HepG2 (cell line): Measurements from ENCODE around the gene IPO13. TPM values are rescaled to one million over a fixed set of nuclear protein-coding genes. Genes with fewer than 3 reads are reported as not detected.

ENCODE experiments used
- ATAC-seq: fragments of 200-7000 bp; cut with Tn5 transposase; 3 replicates; pipeline ENCODE4 v1.9.1; 2020; ENCODE audit warnings: mild to moderate bottlenecking, moderate library complexity
- BruUV-seq: library from RNA; stranded (reverse); fragments of 400-500 nt; replicated peaks from 2 replicates; lab custom pipeline; 2021; lab: Mats Ljungman, UMichigan
- CTCF ChIA-PET: fragments of 300-600 bp; formaldehyde crosslinking; extraction: SDS; loops from one replicate; lab custom pipeline; 2021; ENCODE audit warnings: low total read pairs, inconsistent platforms, low intra/inter-chr PET ratio; lab: Yijun Ruan, JAX
- POLR2A ChIA-PET: fragments of 350-600 bp; sonication (Branson Sonifier 250); formaldehyde crosslinking; loops from one replicate; lab custom pipeline; 2020; ENCODE audit warnings: antibody characterized with exemption, inconsistent platforms; lab: Yijun Ruan, JAX
- DNase-seq: peaks from one replicate; pipeline ENCODE4 v3.0.0-alpha.2; 2015; ENCODE audit warnings: low spot score
- FAIRE-seq: peaks from 3 replicates; lab custom pipeline; 2011; peaks lifted over from hg19 to GRCh38; lab: Jason Lieb, UNC
- H2AFZ ChIP-seq: one replicate; pipeline ENCODE4 v1.6.1; 2011; ENCODE audit warnings: low read length, inconsistent platforms
- H3K27ac ChIP-seq: fragments of 300-600 bp; 3 replicates; pipeline ENCODE4 v1.8.0; 2011; ENCODE audit warnings: mixed run types, mild to moderate bottlenecking, mixed read lengths, low read length, inconsistent platforms; ENCODE audit not compliant: insufficient read depth; ENCODE audit errors: extremely low read length
- H3K27me3 ChIP-seq, 2 experiments: fragments of 200-600 bp in 1 of 2; 2 replicates in 1 of 2; 3 replicates in 1 of 2; pipeline versions ENCODE4 v1.6.0 to v1.8.0; 2011; ENCODE audit warnings: low read length in 2 of 2, mild to moderate bottlenecking in 2 of 2, moderate library complexity in 2 of 2, inconsistent platforms in 1 of 2; ENCODE audit not compliant: insufficient read depth in 2 of 2, control insufficient read depth in 1 of 2
- H3K36me3 ChIP-seq, 2 experiments: fragments of 200-600 bp in 1 of 2; replicated peaks in 1 of 2; 2 replicates in 1 of 2; 3 replicates in 1 of 2; pipeline versions ENCODE4 v1.5.1 to v1.8.0; 2011; ENCODE audit warnings: low read length in 2 of 2, inconsistent platforms in 1 of 2; ENCODE audit not compliant: insufficient read depth in 2 of 2, control insufficient read depth in 1 of 2
- H3K4me1 ChIP-seq: 2 replicates; pipeline ENCODE4 v1.5.1; 2012; ENCODE audit warnings: low read length, inconsistent platforms; ENCODE audit not compliant: insufficient read depth
- H3K4me2 ChIP-seq: 2 replicates; pipeline ENCODE4 v1.6.0; 2011; ENCODE audit warnings: low read depth, low read length, inconsistent platforms
- H3K4me3 ChIP-seq, 3 experiments: fragments of 200-600 bp in 1 of 3; sonication (generic), shearing (Covaris generic) in 1 of 3; replicated peaks in 1 of 3; 2 replicates each; pipeline ENCODE4 v1.5.1; 2011 to 2016; ENCODE audit warnings: low read length in 3 of 3, inconsistent platforms in 2 of 3, low read depth in 2 of 3, mild to moderate bottlenecking in 2 of 3, control low read depth in 1 of 3, mixed read lengths in 1 of 3; ENCODE audit not compliant: insufficient read depth in 1 of 3
- H3K79me2 ChIP-seq: one replicate; pipeline ENCODE4 v1.6.1; 2011; ENCODE audit warnings: low read length, inconsistent platforms; ENCODE audit not compliant: insufficient read depth
- H3K9ac ChIP-seq: 2 replicates; pipeline ENCODE4 v1.6.0; 2011; ENCODE audit warnings: mild to moderate bottlenecking, low read depth, low read length, inconsistent platforms; ENCODE audit not compliant: insufficient read depth
- H3K9me3 ChIP-seq: 2 replicates; pipeline ENCODE4 v1.5.1; 2012; ENCODE audit warnings: mild to moderate bottlenecking, low read length
- H4K20me1 ChIP-seq: 2 replicates; pipeline ENCODE4 v1.6.0; 2011; ENCODE audit warnings: inconsistent platforms, mild to moderate bottlenecking, low read length, moderate library complexity; ENCODE audit not compliant: insufficient read depth
- CBFB ChIP-seq: sonication (generic); formaldehyde crosslinking; IDR thresholded peaks from 2 replicates; pipeline ENCODE4 v1.4.0; 2020; ENCODE audit warnings: missing genetic modification reagents
- PLSCR1 ChIP-seq: sonication (generic); formaldehyde crosslinking; IDR thresholded peaks from 2 replicates; pipeline ENCODE4 v1.5.0; 2020; ENCODE audit warnings: missing genetic modification reagents, mild to moderate bottlenecking, borderline replicate concordance
- SRSF4 ChIP-seq: fragments of 200-400 bp; formaldehyde crosslinking; IDR thresholded peaks from one replicate; pipeline ENCODE4 v1.6.1; 2018; ENCODE audit warnings: mild to moderate bottlenecking, low read depth, low read length, moderate library complexity; ENCODE audit not compliant: poor library complexity, severe bottlenecking
- WGBS: methylation state at CpG from one replicate; pipeline ENCODE4 v1.1.6; 2017; ENCODE audit warnings: low lambda C conversion rate; 5-methylcytosine and 5-hydroxymethylcytosine counted together
- in situ Hi-C: cut with HindIII; loops from 2 replicates; pipeline ENCODE4 v1.10.0; 2017; ENCODE audit warnings: low pct_unique_long_range_greater_than_20kb; ENCODE audit not compliant: extremely low pct_ligation_motif_present
- intact Hi-C: fragments of 100-400 bp; cut with micrococcal nuclease; formaldehyde crosslinking; loops from one replicate; pipeline ENCODE4 v1.10.0; 2022; ENCODE audit not compliant: unreplicated experiment
- polyA plus RNA-seq, 8 experiments: library from polyadenylated mRNA; depleted of rRNA in 3 of 8; stranded (reverse) in 7 of 8; unstranded in 1 of 8; fragments of >200 nt; fragmentation: Illumina TruSeq in 4 of 8; extraction: Trizol in 4 of 8; gene quantifications; 2 replicates each; pipeline versions ENCODE4 v1.2.1 to v1.2.3, GENCODE V29; 2011 to 2016; ENCODE audit warnings: low read depth in 4 of 8, missing spikeins in 1 of 8, mixed read lengths in 1 of 8; ENCODE audit not compliant: insufficient read depth in 1 of 8
- total RNA-seq, 5 experiments: library from RNA; depleted of rRNA; stranded (reverse); fragments of >200 nt; fragmentation: Illumina TruSeq; extraction: Trizol; gene quantifications; 2 replicates each; pipeline ENCODE4 v1.2.3, GENCODE V29; 2016; ENCODE audit warnings: low read depth in 1 of 5
- TF ChIP-seq, protein P1 (sequence below): sonication (generic); formaldehyde crosslinking; IDR thresholded peaks from 2 replicates; pipeline ENCODE4 v1.5.0; 2020; ENCODE audit warnings: mild to moderate bottlenecking, missing genetic modification reagents

Gene IPO13
- total and polyA plus RNA-seq, 2 of the 13 experiments (the other 11 are each of a cell fraction or from before 2014, with no cell fraction given), result 12.9 to 15.6 TPM

DNA sequence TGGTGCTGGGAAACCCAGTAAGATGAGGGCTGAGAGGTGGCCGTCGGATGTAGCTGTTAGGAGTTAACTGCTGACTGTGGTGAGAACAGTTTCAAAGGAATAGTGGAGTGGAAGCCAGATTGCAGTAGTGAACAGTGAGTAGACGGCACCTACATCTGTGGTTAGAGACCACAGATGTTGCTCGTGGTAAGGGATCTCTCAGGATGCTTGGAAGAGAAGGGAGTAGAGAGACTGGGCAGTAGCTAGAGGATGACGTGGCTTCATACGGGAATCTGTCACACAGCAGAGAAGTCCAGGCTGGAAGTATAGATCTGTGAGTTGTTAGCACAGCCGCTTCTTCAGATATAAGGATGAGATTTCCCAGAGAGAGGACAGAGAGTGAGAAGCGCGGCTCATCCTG, 20.9 kb upstream of the IPO13 start:
- Histone ChIP-seq H3K4me1 (no peaks in the 10 kb centered on the region; the same call in 1 of the 2 replicates), H3K27me3 (no peaks in the 10 kb centered on the region), H3K4me2 (no peak overlapping the region), H3K9ac (no peak overlapping the region), H3K79me2 (no peaks in the 10 kb centered on the region), H3K36me3 (peaks cover 0 to 3% of the 10 kb centered on the region in 2 experiments; a peak in 2 of 5 replicates), H3K27ac (no peak overlapping the region), H3K9me3 (no peaks in the 10 kb centered on the region), H2AFZ (no peak overlapping the region), H4K20me1 (0 out of 2 replicates have a peak, but pooled peaks cover 2% of the 10 kb centered on the region), H3K4me3 (no peak overlapping the region)
- no peak for DNase-seq
- FAIRE-seq, result no peak
- CTCF ChIA-PET, result no interaction called here
- ATAC-seq, result no peak
- whole genome bisulfite sequencing, result 97% methylated on average over 9 of the region's 9 CpGs
- intact Hi-C loops (loop anchor here (5.0 kb wide), 1 partner anchor 524 kb away; no protein-coding TSS in a partner anchor), in situ Hi-C loops (no loop called here)
- POLR2A ChIA-PET, result no interaction called here
- TF ChIP-seq CBFB (CRISPR knock-in tag) (no peak), SRSF4 (no peak), PLSCR1 (CRISPR knock-in tag) (no peak)
- TF ChIP-seq, protein P1, sequence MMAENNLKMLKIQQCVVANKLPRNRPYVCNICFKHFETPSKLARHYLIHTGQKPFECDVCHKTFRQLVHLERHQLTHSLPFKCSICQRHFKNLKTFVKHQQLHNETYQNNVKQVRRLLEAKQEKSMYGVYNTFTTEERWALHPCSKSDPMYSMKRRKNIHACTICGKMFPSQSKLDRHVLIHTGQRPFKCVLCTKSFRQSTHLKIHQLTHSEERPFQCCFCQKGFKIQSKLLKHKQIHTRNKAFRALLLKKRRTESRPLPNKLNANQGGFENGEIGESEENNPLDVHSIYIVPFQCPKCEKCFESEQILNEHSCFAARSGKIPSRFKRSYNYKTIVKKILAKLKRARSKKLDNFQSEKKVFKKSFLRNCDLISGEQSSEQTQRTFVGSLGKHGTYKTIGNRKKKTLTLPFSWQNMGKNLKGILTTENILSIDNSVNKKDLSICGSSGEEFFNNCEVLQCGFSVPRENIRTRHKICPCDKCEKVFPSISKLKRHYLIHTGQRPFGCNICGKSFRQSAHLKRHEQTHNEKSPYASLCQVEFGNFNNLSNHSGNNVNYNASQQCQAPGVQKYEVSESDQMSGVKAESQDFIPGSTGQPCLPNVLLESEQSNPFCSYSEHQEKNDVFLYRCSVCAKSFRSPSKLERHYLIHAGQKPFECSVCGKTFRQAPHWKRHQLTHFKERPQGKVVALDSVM, result no peak
- no TSS peak for BruUV-seq
